Measurements from ENCODE around the gene EXD3. TPM values are rescaled to one million over a fixed set of nuclear protein-coding genes. Genes with fewer than 3 reads are reported as not detected.

The EXD3 gene
- total RNA-seq, 1 donor from 2014 or later, result 9.2 TPM

DNA sequence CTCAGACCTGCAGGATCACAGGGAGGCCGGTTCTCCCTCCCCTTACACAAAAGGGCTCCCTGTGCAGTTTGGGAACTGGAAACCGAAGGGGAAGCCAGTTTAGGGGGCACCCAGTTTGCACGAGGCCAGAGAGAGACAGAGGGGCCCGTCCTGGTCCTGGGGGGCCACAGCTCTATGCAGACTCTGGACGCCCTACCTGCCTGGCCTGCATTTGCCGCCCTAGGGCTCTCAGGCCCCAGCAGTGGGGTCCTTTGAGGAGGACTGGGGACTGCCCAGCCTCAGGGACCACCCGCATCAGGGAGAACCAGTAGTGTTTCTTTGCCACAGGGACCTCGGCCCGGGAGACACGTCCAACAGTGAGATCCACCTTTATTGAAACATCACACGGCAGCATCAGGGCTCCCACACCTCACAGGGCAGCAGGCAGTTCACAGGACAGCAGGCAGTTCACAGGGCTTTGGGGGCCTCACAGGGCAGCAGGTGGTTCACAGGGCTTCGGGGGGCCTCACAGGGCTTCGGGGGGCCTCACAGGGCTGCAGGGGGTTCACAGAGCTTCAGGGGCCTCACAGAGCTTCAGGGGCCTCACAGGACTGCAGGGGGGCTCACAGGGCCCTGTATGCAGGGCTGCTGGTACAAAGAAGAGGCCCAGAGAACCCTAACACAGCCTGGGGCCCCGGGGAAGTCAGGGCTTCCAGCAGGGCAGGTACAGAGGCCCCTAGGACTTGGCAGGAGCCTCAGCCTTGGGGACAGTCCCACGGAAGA, 36.8 kb upstream of the EXD3 start:
- H3K27me3 ChIP-seq (ENCODE audit: low read depth), result no peaks in the 10 kb centered on the region
- intact Hi-C loops (cut with micrococcal nuclease), result no loop called here
- peaks cover 7% of the 10 kb centered on the region for H3K36me3 ChIP-seq
- TF ChIP-seq, protein P1, sequence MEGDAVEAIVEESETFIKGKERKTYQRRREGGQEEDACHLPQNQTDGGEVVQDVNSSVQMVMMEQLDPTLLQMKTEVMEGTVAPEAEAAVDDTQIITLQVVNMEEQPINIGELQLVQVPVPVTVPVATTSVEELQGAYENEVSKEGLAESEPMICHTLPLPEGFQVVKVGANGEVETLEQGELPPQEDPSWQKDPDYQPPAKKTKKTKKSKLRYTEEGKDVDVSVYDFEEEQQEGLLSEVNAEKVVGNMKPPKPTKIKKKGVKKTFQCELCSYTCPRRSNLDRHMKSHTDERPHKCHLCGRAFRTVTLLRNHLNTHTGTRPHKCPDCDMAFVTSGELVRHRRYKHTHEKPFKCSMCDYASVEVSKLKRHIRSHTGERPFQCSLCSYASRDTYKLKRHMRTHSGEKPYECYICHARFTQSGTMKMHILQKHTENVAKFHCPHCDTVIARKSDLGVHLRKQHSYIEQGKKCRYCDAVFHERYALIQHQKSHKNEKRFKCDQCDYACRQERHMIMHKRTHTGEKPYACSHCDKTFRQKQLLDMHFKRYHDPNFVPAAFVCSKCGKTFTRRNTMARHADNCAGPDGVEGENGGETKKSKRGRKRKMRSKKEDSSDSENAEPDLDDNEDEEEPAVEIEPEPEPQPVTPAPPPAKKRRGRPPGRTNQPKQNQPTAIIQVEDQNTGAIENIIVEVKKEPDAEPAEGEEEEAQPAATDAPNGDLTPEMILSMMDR (IDR thresholded peaks at IDR 0.05; ENCODE audit: borderline replicate concordance), result no peak
- H3K4me1 ChIP-seq, result peaks cover 32% of the 10 kb centered on the region
- peak overlapping the region; percentile 82 for H3K27ac ChIP-seq (replicated peaks)
- no peaks in the 10 kb centered on the region for H3K9me3 ChIP-seq (replicated peaks)
- peak overlapping the region; percentile 81 for H3K4me3 ChIP-seq
- no peak for DNase-seq

DNA sequence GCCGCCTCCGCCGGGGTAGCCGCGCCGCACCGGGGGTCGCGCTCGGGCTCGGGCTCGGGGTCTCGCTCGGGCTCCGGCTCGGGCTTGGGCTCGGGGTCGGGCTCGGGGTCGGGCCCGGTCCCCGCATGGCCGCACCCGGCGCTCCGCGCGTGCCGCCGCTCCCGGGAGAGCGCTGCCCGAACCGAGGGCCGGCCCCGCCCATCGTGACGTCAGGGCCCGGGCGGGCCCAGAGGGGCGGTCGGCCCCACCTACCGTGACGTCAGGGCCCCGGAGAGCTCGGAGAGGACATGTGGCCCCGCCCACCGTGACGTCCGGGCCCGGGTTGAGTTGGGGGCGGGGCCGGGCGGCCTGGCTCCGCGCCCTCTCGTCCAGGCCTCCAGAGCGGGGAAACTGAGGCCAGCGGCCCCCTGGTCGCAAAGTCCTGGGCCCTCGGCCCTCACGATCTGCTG, 36.2 kb upstream of the EXD3 start, which contains the start of gene NSMF:
Gene NSMF (minus strand): TSS at position 183 of the 449 bp plus-strand sequence. CDS start 232 bp downstream, outside the sequence.
- TF ChIP-seq, protein P1 (IDR thresholded peaks at IDR 0.05; ENCODE audit: borderline replicate concordance), result no peak
- intact Hi-C loops (cut with micrococcal nuclease), result no loop called here
- Histone ChIP-seq H3K36me3 (peaks cover 7% of the 10 kb centered on the region), H3K4me1 (peaks cover 38% of the 10 kb centered on the region), H3K9me3 (replicated peaks) (no peaks in the 10 kb centered on the region), H3K4me3 (peak within 1 kb of the TSS; percentile 81), H3K27me3 (ENCODE audit: low read depth) (no peaks in the 10 kb centered on the region), H3K27ac (replicated peaks) (peak within 1 kb of the TSS; percentile 82)
- peak; percentile 94 for DNase-seq

DNA sequence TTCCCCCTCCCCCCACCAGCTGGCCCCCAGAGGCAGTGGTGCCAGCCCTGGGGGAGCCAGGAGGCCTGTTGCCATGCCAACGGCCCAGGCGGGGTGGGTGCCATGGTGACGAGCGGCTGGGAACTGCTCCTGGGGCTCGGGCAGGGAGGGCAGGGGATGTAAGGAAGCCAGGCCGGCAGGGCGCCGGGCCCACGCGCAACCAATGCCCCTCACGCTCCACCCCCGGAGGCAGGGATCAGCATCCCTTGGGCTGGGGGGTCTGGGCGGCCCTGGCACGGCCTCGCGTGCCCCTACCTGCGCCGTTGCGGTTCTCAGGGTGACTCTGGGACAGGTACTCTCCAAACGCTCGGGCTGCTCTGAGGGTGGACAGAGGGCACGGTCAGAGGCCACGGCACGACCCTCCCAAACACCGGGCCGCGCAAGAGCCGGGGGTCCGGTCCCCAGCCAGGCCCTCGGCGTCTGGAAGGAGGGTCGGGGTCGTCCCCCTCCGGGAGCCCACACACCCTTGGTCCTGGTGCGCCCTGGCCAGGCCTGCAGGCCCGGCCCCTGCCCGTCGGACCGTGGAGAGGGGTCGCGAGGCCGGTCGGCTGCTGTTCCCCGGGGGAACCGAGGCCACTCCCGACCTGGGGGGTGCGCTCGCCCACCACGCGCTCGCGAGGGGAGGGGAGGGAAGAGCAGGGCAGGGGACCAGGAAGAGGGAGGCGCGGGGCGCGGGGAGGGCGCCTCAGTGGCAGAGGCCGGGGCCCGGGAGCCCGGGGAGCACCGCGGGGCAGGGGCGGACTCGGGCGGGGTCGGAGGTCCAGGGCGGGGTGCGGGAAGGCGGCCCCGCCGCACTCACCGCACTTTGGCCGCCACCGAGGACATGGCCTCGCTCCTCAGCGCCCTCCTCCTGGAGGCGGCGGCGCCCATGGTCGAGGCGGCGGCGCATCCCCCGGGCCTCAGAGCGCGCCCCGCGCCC, 35.5 kb upstream of the EXD3 start:
- Histone ChIP-seq H3K9me3 (replicated peaks) (no peaks in the 10 kb centered on the region), H3K27ac (replicated peaks) (peak overlapping the region; percentile 82), H3K4me3 (peak overlapping the region; percentile 81), H3K36me3 (peaks cover 7% of the 10 kb centered on the region), H3K4me1 (peaks cover 42% of the 10 kb centered on the region), H3K27me3 (ENCODE audit: low read depth) (no peaks in the 10 kb centered on the region)
- intact Hi-C loops (cut with micrococcal nuclease), result no loop called here
- TF ChIP-seq, protein P1 (IDR thresholded peaks at IDR 0.05; ENCODE audit: borderline replicate concordance), result no peak
- DNase-seq, result no peak

DNA sequence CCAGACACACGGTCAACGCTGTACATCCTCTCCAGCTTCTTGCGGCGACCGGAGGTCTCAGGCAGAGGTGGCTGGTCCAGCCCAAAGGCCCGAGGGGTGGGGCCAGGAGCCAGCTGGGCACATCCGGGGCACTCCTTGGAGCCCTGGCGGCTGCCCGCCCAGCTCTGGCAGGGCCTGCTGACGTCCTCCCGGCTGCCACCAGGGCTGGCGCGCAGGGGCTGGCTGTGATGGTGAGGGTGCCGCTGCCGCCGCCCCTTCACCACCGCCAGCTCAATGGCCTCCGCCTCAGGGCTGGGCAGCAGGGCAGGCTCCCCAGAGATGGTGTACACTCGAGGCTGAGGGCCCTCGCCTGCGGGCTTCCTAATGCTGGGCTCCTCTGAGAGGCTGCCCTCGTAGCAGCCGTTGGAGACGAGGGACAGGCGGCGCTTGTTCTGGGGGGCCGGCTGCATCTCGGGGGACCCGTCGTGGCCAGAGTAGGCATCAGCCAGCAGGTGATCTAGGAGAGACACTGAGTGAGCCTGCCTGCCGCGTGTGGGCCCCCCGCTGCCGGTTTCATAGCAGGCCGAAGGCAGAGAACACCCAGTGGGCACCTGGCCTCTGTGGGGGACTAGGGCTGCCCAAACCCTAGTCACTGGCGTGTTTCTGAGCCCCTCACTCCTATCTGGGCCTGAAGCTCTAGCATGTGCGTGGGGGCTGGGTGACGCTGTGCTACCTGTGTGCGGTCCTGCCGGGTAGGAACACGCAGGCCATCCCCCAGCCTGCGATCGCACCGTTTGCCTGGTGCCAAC, 34.6 kb upstream of the EXD3 start:
- H3K27ac ChIP-seq (replicated peaks), result no peak overlapping the region
- no peak for DNase-seq
- intact Hi-C loops (cut with micrococcal nuclease), result no loop called here
- no peaks in the 10 kb centered on the region for H3K27me3 ChIP-seq (ENCODE audit: low read depth)
- TF ChIP-seq, protein P1 (IDR thresholded peaks at IDR 0.05; ENCODE audit: borderline replicate concordance), result no peak
- H3K9me3 ChIP-seq (replicated peaks), result no peaks in the 10 kb centered on the region
- peaks cover 9% of the 10 kb centered on the region for H3K36me3 ChIP-seq
- H3K4me1 ChIP-seq, result peaks cover 44% of the 10 kb centered on the region
- peak overlapping the region; percentile 81 for H3K4me3 ChIP-seq

Measured in left ventricle myocardium inferior (tissue), 1 donor.